Stromal cell of bone marrow (primary cell): ENCODE results near the gene PLPPR2.
"Not testable (repeated sequence)": the region's sequence is repeated elsewhere in the genome, so short reads cannot be mapped to it uniquely, and the experiment has no call there.

Experiments used
- DNase-seq: peaks from one replicate; pipeline ENCODE4 v3.0.0-alpha.2; 2012; ENCODE audit warnings: low read depth

The PLPPR2 gene

GRCh38 chr19:11373166-11373884 is 18.1 kb downstream of the PLPPR2 start:
- no peak for DNase-seq

GRCh38 chr19:11373885-11374432 is 18.7 kb downstream of the PLPPR2 start:
- no peak for DNase-seq

- DNase-seq: peak; percentile 99
Measured at GRCh38 chr19:11374433-11375142, 19.4 kb downstream of the PLPPR2 start, which contains the start of gene SWSAP1. SWSAP1 (plus strand) TSS chr19:11374666; CDS start chr19:11374681, 15 bp downstream.

GRCh38 chr19:11375143-11375948 is 20.1 kb downstream of the PLPPR2 start:
- DNase-seq: no peak

- DNase-seq: peak; percentile 90
Measured at GRCh38 chr19:11377237-11377636, 22.0 kb downstream of the PLPPR2 start.

GRCh38 chr19:11377756-11378155 is 22.5 kb downstream of the PLPPR2 start:
- no peak for DNase-seq

GRCh38 chr19:11378319-11379189 is 23.3 kb downstream of the PLPPR2 start:
- DNase-seq: peak; percentile 79

- not testable (repeated sequence) for DNase-seq
Measured at GRCh38 chr19:11379269-11379845, 24.1 kb downstream of the PLPPR2 start.

GRCh38 chr19:11379857-11380350 is 24.7 kb downstream of the PLPPR2 start:
- no peak for DNase-seq

- peak; percentile 94 for DNase-seq
Measured at GRCh38 chr19:11380653-11381537, 25.7 kb downstream of the PLPPR2 start.

- DNase-seq: no peak
Measured at GRCh38 chr19:11382898-11383705, 27.9 kb downstream of the PLPPR2 start.

GRCh38 chr19:11383706-11384048 is 28.4 kb downstream of the PLPPR2 start:
- no peak for DNase-seq

- no peak for DNase-seq
Measured at GRCh38 chr19:11384778-11385129, 29.5 kb downstream of the PLPPR2 start.

- no peak for DNase-seq
Measured at GRCh38 chr19:11387162-11388034, 32.2 kb downstream of the PLPPR2 start.

GRCh38 chr19:11390359-11390758 is 35.1 kb downstream of the PLPPR2 start:
- DNase-seq: no peak

GRCh38 chr19:11390933-11391680 is 35.9 kb downstream of the PLPPR2 start:
- DNase-seq: no peak

GRCh38 chr19:11397089-11397610 is 41.9 kb downstream of the PLPPR2 start:
- no peak for DNase-seq
